ENCODE results near the gene SPRING1.

The SPRING1 gene

DNA sequence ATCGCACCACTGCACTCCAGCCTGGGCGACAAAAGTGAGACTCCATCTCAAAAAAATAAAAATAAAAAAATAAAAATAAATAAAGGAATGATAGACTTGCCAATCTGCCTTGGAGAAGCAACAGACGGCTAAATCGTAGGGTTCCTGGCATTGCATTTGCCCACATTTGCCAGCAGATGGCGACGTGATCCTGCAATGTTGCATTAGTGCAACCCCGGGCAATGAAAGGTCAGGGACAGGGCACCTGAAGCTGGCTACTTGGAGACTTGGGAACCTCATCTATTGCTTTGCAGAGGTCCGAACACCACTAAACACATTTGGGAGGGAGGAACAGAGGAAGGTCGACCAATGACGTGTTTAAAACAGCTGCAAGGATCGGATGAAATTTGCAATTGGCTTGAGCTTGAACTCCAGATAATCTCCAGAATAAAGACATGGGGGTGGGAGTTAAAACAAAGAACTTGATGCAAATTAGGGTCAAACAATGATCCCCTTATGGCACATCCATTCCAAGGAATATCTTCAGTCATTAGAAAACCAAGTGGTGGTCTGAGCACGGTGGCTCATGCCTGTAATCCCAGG is 34.6 kb downstream of the SPRING1 start:
- H3K27ac ChIP-seq: no peak overlapping the region
- TF ChIP-seq, protein P1, sequence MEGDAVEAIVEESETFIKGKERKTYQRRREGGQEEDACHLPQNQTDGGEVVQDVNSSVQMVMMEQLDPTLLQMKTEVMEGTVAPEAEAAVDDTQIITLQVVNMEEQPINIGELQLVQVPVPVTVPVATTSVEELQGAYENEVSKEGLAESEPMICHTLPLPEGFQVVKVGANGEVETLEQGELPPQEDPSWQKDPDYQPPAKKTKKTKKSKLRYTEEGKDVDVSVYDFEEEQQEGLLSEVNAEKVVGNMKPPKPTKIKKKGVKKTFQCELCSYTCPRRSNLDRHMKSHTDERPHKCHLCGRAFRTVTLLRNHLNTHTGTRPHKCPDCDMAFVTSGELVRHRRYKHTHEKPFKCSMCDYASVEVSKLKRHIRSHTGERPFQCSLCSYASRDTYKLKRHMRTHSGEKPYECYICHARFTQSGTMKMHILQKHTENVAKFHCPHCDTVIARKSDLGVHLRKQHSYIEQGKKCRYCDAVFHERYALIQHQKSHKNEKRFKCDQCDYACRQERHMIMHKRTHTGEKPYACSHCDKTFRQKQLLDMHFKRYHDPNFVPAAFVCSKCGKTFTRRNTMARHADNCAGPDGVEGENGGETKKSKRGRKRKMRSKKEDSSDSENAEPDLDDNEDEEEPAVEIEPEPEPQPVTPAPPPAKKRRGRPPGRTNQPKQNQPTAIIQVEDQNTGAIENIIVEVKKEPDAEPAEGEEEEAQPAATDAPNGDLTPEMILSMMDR (conservative IDR thresholded peaks at IDR 0.05): peak; percentile 91
- TF ChIP-seq ZFX (IDR thresholded peaks at IDR 0.05): no peak

GRCh38 chr12:116701432-116701831 is 36.4 kb downstream of the SPRING1 start:
- H3K27ac ChIP-seq: no peak overlapping the region
- TF ChIP-seq, protein P1 (conservative IDR thresholded peaks at IDR 0.05): no peak
- TF ChIP-seq ZFX (IDR thresholded peaks at IDR 0.05): no peak

DNA sequence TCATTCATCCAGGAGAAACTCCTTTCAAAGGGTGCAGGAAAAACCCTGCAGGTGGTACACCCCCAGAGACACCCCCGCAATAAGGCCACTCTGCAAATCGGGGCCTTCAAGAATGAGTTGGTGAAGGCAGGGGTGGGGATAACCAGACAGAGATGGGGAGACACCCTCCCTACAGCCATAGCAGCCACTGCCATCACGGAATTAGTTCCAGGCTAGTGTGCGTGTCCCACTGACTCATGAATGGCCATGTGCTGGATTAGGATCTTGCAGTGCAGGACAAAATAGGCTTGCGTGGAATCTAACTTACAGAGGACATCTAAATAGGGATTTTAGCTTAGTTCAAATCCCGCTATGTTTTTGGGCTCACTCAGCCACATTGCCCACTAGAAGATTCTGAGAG is 37.8 kb downstream of the SPRING1 start:
- H3K27ac ChIP-seq: no peak overlapping the region
- no peak for TF ChIP-seq ZFX (IDR thresholded peaks at IDR 0.05)
- TF ChIP-seq, protein P1 (conservative IDR thresholded peaks at IDR 0.05): no peak

DNA sequence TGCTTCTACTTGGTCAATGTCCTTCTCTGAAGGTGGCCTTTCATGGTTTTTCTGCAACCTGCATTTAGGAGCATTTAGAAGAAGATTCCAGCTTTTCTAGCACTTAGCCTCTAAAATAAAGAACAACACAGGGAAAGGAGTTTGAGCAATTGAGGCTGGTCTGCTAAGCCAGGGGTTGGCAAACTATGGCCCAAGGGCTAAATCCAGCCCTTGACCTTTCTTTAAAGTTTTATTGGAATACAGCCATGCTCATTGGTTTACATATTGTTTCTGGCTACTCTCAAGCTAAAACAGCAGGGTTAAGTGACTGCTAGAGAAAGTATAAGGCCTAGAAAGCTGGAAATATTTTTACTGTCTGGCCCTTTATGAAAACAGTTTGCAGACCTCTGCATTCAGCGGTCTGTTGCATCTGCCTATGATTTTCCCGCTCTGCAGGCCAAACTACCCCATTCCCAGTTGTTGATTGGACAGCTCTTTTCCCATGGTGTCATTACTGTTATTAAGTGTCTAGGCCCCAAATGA is 39.3 kb downstream of the SPRING1 start:
- TF ChIP-seq, protein P1 (conservative IDR thresholded peaks at IDR 0.05): no peak
- TF ChIP-seq ZFX (IDR thresholded peaks at IDR 0.05): no peak
- H3K27ac ChIP-seq: peak overlapping the region; percentile 76

DNA sequence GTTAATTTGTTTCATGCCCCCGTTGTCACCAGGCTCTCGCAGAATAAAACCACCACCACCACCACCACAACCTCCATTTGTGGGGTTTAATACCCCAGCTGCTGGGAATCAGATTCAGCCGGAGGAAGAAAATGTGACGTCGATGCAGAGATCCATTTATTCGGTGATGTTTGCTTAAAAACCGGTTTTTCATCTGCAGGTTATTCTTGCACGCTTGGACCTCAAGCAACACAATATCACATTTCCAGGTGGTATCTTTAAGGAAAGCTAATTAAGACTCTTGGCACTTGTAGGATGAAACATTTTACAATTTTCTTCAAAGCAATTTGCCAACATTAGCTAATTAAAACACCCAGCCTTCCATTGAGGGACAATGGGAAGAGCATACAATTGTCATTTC is 39.8 kb downstream of the SPRING1 start:
- no peak for TF ChIP-seq ZFX (IDR thresholded peaks at IDR 0.05)
- TF ChIP-seq, protein P1 (conservative IDR thresholded peaks at IDR 0.05): no peak
- H3K27ac ChIP-seq: peak overlapping the region; percentile 76

DNA sequence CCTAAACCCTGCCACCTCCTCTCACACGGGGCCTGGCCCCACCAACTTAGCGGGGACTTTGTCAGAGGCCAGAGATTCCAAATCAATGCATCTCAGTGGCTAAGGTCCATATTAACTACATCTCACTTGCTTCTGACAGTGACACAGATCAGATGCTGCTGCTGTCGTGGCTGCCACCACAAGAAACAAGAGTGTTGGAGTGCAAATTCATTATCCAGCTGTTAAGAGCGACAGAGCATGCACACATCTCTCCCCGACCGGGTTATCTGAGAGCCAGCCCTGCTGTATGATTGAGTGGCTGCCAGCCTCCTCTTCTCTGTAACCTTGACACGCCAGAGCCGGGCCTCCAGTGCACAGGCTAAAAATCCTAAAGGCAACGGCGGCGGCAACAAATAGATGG is 40.2 kb downstream of the SPRING1 start:
- H3K27ac ChIP-seq: peak overlapping the region; percentile 76
- no peak for TF ChIP-seq ZFX (IDR thresholded peaks at IDR 0.05)
- TF ChIP-seq, protein P1 (conservative IDR thresholded peaks at IDR 0.05): no peak

- H3K27ac ChIP-seq: peak overlapping the region; percentile 76
- TF ChIP-seq, protein P1 (conservative IDR thresholded peaks at IDR 0.05): peak; percentile 28
- no peak for TF ChIP-seq ZFX (IDR thresholded peaks at IDR 0.05)
These were observed 40.6 kb downstream of the SPRING1 start for GRCh38 chr12:116697305-116697704.
